Body of pancreas (tissue), 4 donors: ENCODE measurements around the gene GAB2. TPM values are rescaled to one million over a fixed set of nuclear protein-coding genes. Genes with fewer than 3 reads are reported as not detected.

Source experiments
- ATAC-seq: fragments of 150-250 bp; one replicate; pipeline ENCODE4 v1.9.1; 2016
- DNase-seq, 4 donors: peaks; one replicate each; pipeline ENCODE4 v3.0.0-alpha.2; 2019
- H3K27ac ChIP-seq, 4 donors: fragments of 200-600 bp; sonication (generic); 1 replicate in 3 of 4; 2 replicates in 1 of 4; pipeline versions ENCODE4 v1.5.1 to v1.6.1; 2016 to 2019; ENCODE audit warnings: mild to moderate bottlenecking in 1 of 4, mixed read lengths in 1 of 4, moderate library complexity in 1 of 4
- H3K27me3 ChIP-seq, 2 donors: fragments of 200-600 bp; sonication (generic); one replicate each; pipeline ENCODE4 v1.6.0; 2016; ENCODE audit warnings: mild to moderate bottlenecking in 1 of 2
- H3K36me3 ChIP-seq, 2 donors: fragments of 200-600 bp; sonication (generic); replicated peaks in 1 of 2; 2 replicates each; pipeline ENCODE4 v1.5.1; 2016; ENCODE audit warnings: low read depth in 2 of 2; ENCODE audit not compliant: insufficient read depth in 1 of 2
- H3K4me1 ChIP-seq: fragments of 200-600 bp; sonication (generic); one replicate; pipeline ENCODE4 v1.6.0; 2016
- H3K4me3 ChIP-seq, 2 donors: fragments of 200-600 bp; sonication (generic); 1 replicate in 1 of 2; 2 replicates in 1 of 2; pipeline ENCODE4 v1.5.1; 2016 to 2019
- H3K9me3 ChIP-seq, 3 donors: fragments of 200-600 bp; sonication (generic); 1 replicate in 2 of 3; 2 replicates in 1 of 3; pipeline ENCODE4 v1.5.1; 2016
- CTCF ChIP-seq, 7 experiments: fragments of 450-650 bp in 4 of 7; fragments of 200-600 bp in 3 of 7; sonication (generic) in 3 of 7; IDR thresholded peaks; one replicate each; pipeline ENCODE4 v1.5.1; 2016 to 2019; ENCODE audit warnings: antibody characterized with exemption in 7 of 7
- POLR2A ChIP-seq, 3 donors: fragments of 450-650 bp; IDR thresholded peaks; one replicate each; pipeline ENCODE4 v1.6.1; 2016; ENCODE audit warnings: antibody characterized with exemption in 3 of 3, mild to moderate bottlenecking in 2 of 3
- WGBS, 2 donors: methylation state at CpG; one replicate each; pipeline ENCODE4 v1.1.5; 2017; 5-methylcytosine and 5-hydroxymethylcytosine counted together
- intact Hi-C: fragments of 100-400 bp; cut with DNase I; formaldehyde crosslinking; loops from one replicate; pipeline ENCODE4 v1.15.1; 2023
- total RNA-seq, 2 donors: library from RNA; depleted of rRNA; stranded (reverse); fragments of >200 nt; gene quantifications; one replicate each; pipeline ENCODE4 v1.1.0, GENCODE V29; 2016

GAB2 gene
- total RNA-seq, 2 donors from 2014 or later = 6.9 to 16.9 TPM

- WGBS, 2 donors = 72 to 83% methylated on average over 3 of the region's 3 CpGs
- no peak for DNase-seq
- H3K4me3 ChIP-seq = no peak overlapping the region
- H3K9me3 ChIP-seq = no peaks in the 10 kb centered on the region
- intact Hi-C loops = loop anchor here (10.0 kb wide), 1 partner anchor 194 kb away; no protein-coding TSS in a partner anchor
- H3K36me3 ChIP-seq = no peaks in the 10 kb centered on the region
- no peak for ATAC-seq
- H3K27ac ChIP-seq = no peak overlapping the region
- peaks cover 9% of the 10 kb centered on the region for H3K4me1 ChIP-seq
- TF ChIP-seq POLR2A (IDR thresholded peaks at IDR 0.05) (no peak), CTCF (IDR thresholded peaks at IDR 0.05) (no peak)
- H3K27me3 ChIP-seq = no peaks in the 10 kb centered on the region
Measured at GRCh38 chr11:78428773-78429172, 11.2 kb upstream of the GAB2 start.

GRCh38 chr11:78428266-78428636 is 10.6 kb upstream of the GAB2 start:
- no peaks in the 10 kb centered on the region for H3K9me3 ChIP-seq
- no peak for TF ChIP-seq CTCF (IDR thresholded peaks at IDR 0.05)
- TF ChIP-seq POLR2A (IDR thresholded peaks at IDR 0.05) = no peak
- intact Hi-C loops = loop anchor here (10.0 kb wide), 1 partner anchor 193 kb away; no protein-coding TSS in a partner anchor
- H3K4me3 ChIP-seq = no peak overlapping the region
- H3K36me3 ChIP-seq = no peaks in the 10 kb centered on the region
- no peak overlapping the region for H3K27ac ChIP-seq
- ATAC-seq (no peak), DNase-seq (no peak)
- peaks cover 9% of the 10 kb centered on the region for H3K4me1 ChIP-seq
- no peaks in the 10 kb centered on the region for H3K27me3 ChIP-seq

GRCh38 chr11:78427615-78428265 is 10.1 kb upstream of the GAB2 start:
- DNase-seq (no peak), ATAC-seq (no peak)
- H3K27me3 ChIP-seq = no peaks in the 10 kb centered on the region
- TF ChIP-seq CTCF (IDR thresholded peaks at IDR 0.05) (no peak), POLR2A (IDR thresholded peaks at IDR 0.05) (no peak)
- no peak overlapping the region for H3K4me3 ChIP-seq
- peaks cover 9% of the 10 kb centered on the region for H3K4me1 ChIP-seq
- H3K9me3 ChIP-seq = no peaks in the 10 kb centered on the region
- 77 to 89% methylated on average over 11 of the region's 11 CpGs for WGBS, 2 donors
- intact Hi-C loops = loop anchor here (10.0 kb wide), 1 partner anchor 193 kb away; no protein-coding TSS in a partner anchor
- no peak overlapping the region for H3K27ac ChIP-seq
- no peaks in the 10 kb centered on the region for H3K36me3 ChIP-seq

- DNase-seq (no peak), ATAC-seq (no peak)
- H3K9me3 ChIP-seq = no peaks in the 10 kb centered on the region
- intact Hi-C loops = loop anchor here (10.0 kb wide), 1 partner anchor 192 kb away; no protein-coding TSS in a partner anchor
- H3K4me1 ChIP-seq = peaks cover 9% of the 10 kb centered on the region
- TF ChIP-seq POLR2A (IDR thresholded peaks at IDR 0.05) (no peak), CTCF (IDR thresholded peaks at IDR 0.05) (no peak)
- H3K4me3 ChIP-seq = no peak overlapping the region
- WGBS, 2 donors = 92 to 93% methylated on average over 1 of the region's 1 CpG
- no peaks in the 10 kb centered on the region for H3K36me3 ChIP-seq
- H3K27ac ChIP-seq = no peak overlapping the region
- H3K27me3 ChIP-seq = no peaks in the 10 kb centered on the region
Measured at GRCh38 chr11:78426845-78427244, 9.2 kb upstream of the GAB2 start.
